ENCODE measurements around the gene CEP250. TPM values are rescaled to one million over a fixed set of nuclear protein-coding genes. Genes with fewer than 3 reads are reported as not detected.

The CEP250 gene
- total RNA-seq, 1 donor from 2014 or later, result 39.4 TPM

- DNase-seq, result no peak
- Mint-ChIP-seq H3K9me3 (ENCODE audit: unreplicated experiment) (no peaks in the 10 kb centered on the region), H3K27me3 (ENCODE audit: unreplicated experiment) (peaks cover 1% of the 10 kb centered on the region), H3K27ac (ENCODE audit: unreplicated experiment) (no peak overlapping the region), H3K4me1 (ENCODE audit: low read depth, unreplicated experiment) (no peaks in the 10 kb centered on the region), H3K36me3 (ENCODE audit: unreplicated experiment) (peaks cover 7% of the 10 kb centered on the region), H3K4me3 (ENCODE audit: unreplicated experiment) (no peak overlapping the region)
- no peak for TF ChIP-seq CTCF (IDR thresholded peaks at IDR 0.05; ENCODE audit: partially characterized antibody, unreplicated experiment)
These were observed 36.4 kb downstream of the CEP250 start for GRCh38 chr20:35491823-35492222.

GRCh38 chr20:35492352-35492751, 37.0 kb downstream of the CEP250 start:
- H3K27ac Mint-ChIP-seq (ENCODE audit: unreplicated experiment), result no peak overlapping the region
- peaks cover under 1% of the 10 kb centered on the region for H3K4me1 Mint-ChIP-seq (ENCODE audit: low read depth, unreplicated experiment)
- H3K36me3 Mint-ChIP-seq (ENCODE audit: unreplicated experiment), result peaks cover 7% of the 10 kb centered on the region

GRCh38 chr20:35496481-35496880, 41.1 kb downstream of the CEP250 start:
- no peak overlapping the region for H3K4me3 Mint-ChIP-seq (ENCODE audit: unreplicated experiment)
- H3K27ac Mint-ChIP-seq (ENCODE audit: unreplicated experiment), result peak overlapping the region; percentile 56
- DNase-seq, result no peak
- no peak for TF ChIP-seq CTCF (IDR thresholded peaks at IDR 0.05; ENCODE audit: partially characterized antibody, unreplicated experiment)
- H3K4me1 Mint-ChIP-seq (ENCODE audit: low read depth, unreplicated experiment), result peaks cover 5% of the 10 kb centered on the region
- no peaks in the 10 kb centered on the region for H3K9me3 Mint-ChIP-seq (ENCODE audit: unreplicated experiment)
- peaks cover 16% of the 10 kb centered on the region for H3K36me3 Mint-ChIP-seq (ENCODE audit: unreplicated experiment)
- H3K27me3 Mint-ChIP-seq (ENCODE audit: unreplicated experiment), result peaks cover 1% of the 10 kb centered on the region

More at GRCh38 chr20:35492352-35492751, 37.0 kb downstream of the CEP250 start:
- DNase-seq, result no peak
- Mint-ChIP-seq H3K9me3 (ENCODE audit: unreplicated experiment) (no peaks in the 10 kb centered on the region), H3K27me3 (ENCODE audit: unreplicated experiment) (peaks cover 1% of the 10 kb centered on the region), H3K4me3 (ENCODE audit: unreplicated experiment) (no peak overlapping the region)
- TF ChIP-seq CTCF (IDR thresholded peaks at IDR 0.05; ENCODE audit: partially characterized antibody, unreplicated experiment), result no peak

GRCh38 chr20:35497320-35497719, 41.9 kb downstream of the CEP250 start:
- peaks cover under 1% of the 10 kb centered on the region for H3K27me3 Mint-ChIP-seq (ENCODE audit: unreplicated experiment)
- no peak for TF ChIP-seq CTCF (IDR thresholded peaks at IDR 0.05; ENCODE audit: partially characterized antibody, unreplicated experiment)
- H3K4me3 Mint-ChIP-seq (ENCODE audit: unreplicated experiment), result no peak overlapping the region
- H3K27ac Mint-ChIP-seq (ENCODE audit: unreplicated experiment), result peak overlapping the region; percentile 67
- no peak for DNase-seq
- H3K9me3 Mint-ChIP-seq (ENCODE audit: unreplicated experiment), result no peaks in the 10 kb centered on the region
- peaks cover 5% of the 10 kb centered on the region for H3K4me1 Mint-ChIP-seq (ENCODE audit: low read depth, unreplicated experiment)
- H3K36me3 Mint-ChIP-seq (ENCODE audit: unreplicated experiment), result peaks cover 19% of the 10 kb centered on the region

GRCh38 chr20:35497780-35498189, 42.4 kb downstream of the CEP250 start:
- Mint-ChIP-seq H3K4me3 (ENCODE audit: unreplicated experiment) (no peak overlapping the region), H3K4me1 (ENCODE audit: low read depth, unreplicated experiment) (peaks cover 5% of the 10 kb centered on the region), H3K9me3 (ENCODE audit: unreplicated experiment) (peaks cover 5% of the 10 kb centered on the region), H3K27ac (ENCODE audit: unreplicated experiment) (peak overlapping the region; percentile 67), H3K36me3 (ENCODE audit: unreplicated experiment) (peaks cover 23% of the 10 kb centered on the region), H3K27me3 (ENCODE audit: unreplicated experiment) (peaks cover under 1% of the 10 kb centered on the region)
- DNase-seq, result peak; percentile 39
- no peak for TF ChIP-seq CTCF (IDR thresholded peaks at IDR 0.05; ENCODE audit: partially characterized antibody, unreplicated experiment)

All from glutamatergic neuron (in vitro differentiated cells).